Stomach (tissue), 9 donors: ENCODE results near the gene PHRF1. TPM values are rescaled to one million over a fixed set of nuclear protein-coding genes. Genes with fewer than 3 reads are reported as not detected.

ENCODE experiments used
- DNase-seq, 2 donors: peaks; one replicate each; pipeline versions ENCODE4 v3.0.0 to v3.0.0-alpha.2; 2013 to 2019
- H3K27ac ChIP-seq, 5 donors: fragments of 200-600 bp in 4 of 5; sonication (generic) in 4 of 5; one replicate each; pipeline ENCODE4 v1.5.1; 2013 to 2019; ENCODE audit warnings: mild to moderate bottlenecking in 1 of 5, moderate library complexity in 1 of 5
- H3K27me3 ChIP-seq, 3 donors: fragments of 200-600 bp; sonication (generic); one replicate each; pipeline ENCODE4 v1.5.1; 2017 to 2019; ENCODE audit warnings: mixed run types in 1 of 3
- H3K36me3 ChIP-seq, 4 donors: fragments of 200-600 bp; sonication (generic); 1 replicate in 3 of 4; 2 replicates in 1 of 4; pipeline ENCODE4 v1.5.1; 2016 to 2019
- H3K4me1 ChIP-seq, 4 donors: fragments of 200-600 bp; sonication (generic); one replicate each; pipeline ENCODE4 v1.5.1; 2016 to 2019
- H3K4me3 ChIP-seq, 4 donors: fragments of 200-600 bp; sonication (generic) in 3 of 4; one replicate each; pipeline ENCODE4 v1.5.1; 2016 to 2019; ENCODE audit warnings: mild to moderate bottlenecking in 1 of 4
- H3K9me3 ChIP-seq, 4 donors: fragments of 200-600 bp; sonication (generic); one replicate each; pipeline ENCODE4 v1.5.1; 2016 to 2019
- CTCF ChIP-seq, 7 experiments: fragments of 450-650 bp in 4 of 7; fragments of 200-600 bp in 3 of 7; sonication (generic) in 3 of 7; IDR thresholded peaks; one replicate each; pipeline ENCODE4 v1.5.1; 2016 to 2019; ENCODE audit warnings: antibody characterized with exemption in 7 of 7, control low read depth in 2 of 7, mild to moderate bottlenecking in 1 of 7
- EP300 ChIP-seq: sonication (generic); formaldehyde crosslinking; IDR thresholded peaks from one replicate; pipeline ENCODE4 v1.6.1; 2017; ENCODE audit warnings: antibody characterized with exemption
- POLR2A ChIP-seq, 4 donors: fragments of 450-650 bp; IDR thresholded peaks; one replicate each; pipeline ENCODE4 v1.6.1; 2016; ENCODE audit warnings: antibody characterized with exemption in 4 of 4, control low read depth in 2 of 4, mild to moderate bottlenecking in 1 of 4, moderate library complexity in 1 of 4
- POLR2AphosphoS5 ChIP-seq, 3 donors: sonication (generic); formaldehyde crosslinking; IDR thresholded peaks; one replicate each; pipeline ENCODE4 v1.6.1; 2016; ENCODE audit warnings: antibody characterized with exemption in 3 of 3
- WGBS, 5 donors: extraction: QIAGEN DNeasy Blood & Tissue Kit in 3 of 5; methylation state at CpG; one replicate each; pipeline versions ENCODE4 v1.1.5 to v1.1.7; 2013 to 2018; 5-methylcytosine and 5-hydroxymethylcytosine counted together
- intact Hi-C: fragments of 100-400 bp; cut with DNase I; formaldehyde crosslinking; loops from one replicate; pipeline ENCODE4 v1.15.1; 2023; ENCODE audit warnings: low total_unique reads
- polyA plus RNA-seq, 3 donors: library from polyadenylated mRNA; stranded (reverse); fragments of 200-250 nt; gene quantifications; one replicate each; pipeline ENCODE4 v1.2.3, GENCODE V29; 2013
- total RNA-seq, 5 donors: library from RNA; depleted of rRNA; stranded (reverse); fragments of >200 nt; gene quantifications; one replicate each; pipeline versions ENCODE4 v1.1.0 to v1.2.3, GENCODE V29; 2014 to 2016
- donor health status: healthy with polysubstance abuse.
- donor health status: Bipolar disorder and iron deficiency.
- donor health status: healthy.

Gene PHRF1
- total and polyA plus RNA-seq, 8 donors: 7.9 to 60.8 (median 19.5) TPM

- Histone ChIP-seq H3K36me3 (no peaks in the 10 kb centered on the region), H3K4me1 (no peaks in the 10 kb centered on the region), H3K27me3 (no peaks in the 10 kb centered on the region), H3K4me3 (no peak overlapping the region), H3K27ac (no peak overlapping the region), H3K9me3 (no peaks in the 10 kb centered on the region)
- no peak for TF ChIP-seq POLR2A (IDR thresholded peaks at IDR 0.05)
- intact Hi-C loops: no loop called here
- WGBS, 5 donors: 70 to 92% (median 89%) methylated on average over 4 to 5 of the region's 5 CpGs
- DNase-seq: no peak
Observed at GRCh38 chr11:544817-545166, 31.5 kb upstream of the PHRF1 start.

GRCh38 chr11:545171-545570, 31.1 kb upstream of the PHRF1 start:
- peak in 1 of 2 donors; percentile 3 for DNase-seq
- intact Hi-C loops: no loop called here
- Histone ChIP-seq H3K27ac (no peak overlapping the region), H3K4me1 (no peaks in the 10 kb centered on the region), H3K36me3 (peaks cover 0 to 1% (median 0%) of the 10 kb centered on the region in 4 donors), H3K4me3 (no peak overlapping the region), H3K9me3 (no peaks in the 10 kb centered on the region), H3K27me3 (no peaks in the 10 kb centered on the region)
- 82 to 94% (median 93%) methylated on average over 6 to 11 of the region's 11 CpGs for WGBS, 5 donors
- TF ChIP-seq POLR2AphosphoS5 (IDR thresholded peaks at IDR 0.05) (no peak), EP300 (no peak), POLR2A (IDR thresholded peaks at IDR 0.05) (no peak), CTCF (IDR thresholded peaks at IDR 0.05) (no peak)

GRCh38 chr11:548700-549603, 27.3 kb upstream of the PHRF1 start:
- Histone ChIP-seq H3K9me3 (no peaks in the 10 kb centered on the region), H3K4me1 (peaks cover 0 to 3% (median 1%) of the 10 kb centered on the region in 4 donors), H3K36me3 (peaks cover 0 to 5% (median 0%) of the 10 kb centered on the region in 4 donors), H3K4me3 (no peak overlapping the region), H3K27me3 (peaks cover 0 to 35% (median 11%) of the 10 kb centered on the region in 3 donors), H3K27ac (no peak overlapping the region)
- WGBS, 5 donors: 84 to 90% (median 86%) methylated on average over 26 to 32 of the region's 32 CpGs
- TF ChIP-seq CTCF (IDR thresholded peaks at IDR 0.05) (no peak), POLR2AphosphoS5 (IDR thresholded peaks at IDR 0.05) (no peak), POLR2A (IDR thresholded peaks at IDR 0.05) (no peak), EP300 (no peak)
- intact Hi-C loops: no loop called here
- no peak for DNase-seq

- no peak overlapping the region for H3K27ac ChIP-seq
- intact Hi-C loops: no loop called here
- H3K4me3 ChIP-seq: no peak overlapping the region
- TF ChIP-seq POLR2AphosphoS5 (IDR thresholded peaks at IDR 0.05): no peak
- TF ChIP-seq CTCF (IDR thresholded peaks at IDR 0.05): no peak
- TF ChIP-seq EP300: no peak
- H3K4me1 ChIP-seq: peaks cover 12 to 15% (median 13%) of the 10 kb centered on the region in 4 donors
- 86 to 95% (median 92%) methylated on average over 13 to 25 of the region's 25 CpGs for WGBS, 5 donors
- no peak for DNase-seq
- peaks cover 0 to 47% (median 22%) of the 10 kb centered on the region in 3 donors for H3K27me3 ChIP-seq
- peaks cover 0 to 5% (median 0%) of the 10 kb centered on the region in 4 donors for H3K36me3 ChIP-seq
- H3K9me3 ChIP-seq: no peaks in the 10 kb centered on the region
Observed at GRCh38 chr11:550021-550745, 26.1 kb upstream of the PHRF1 start.
